DOHH2 (cell line): ENCODE measurements around the gene CASP8AP2.

ENCODE experiments used
- H3F3A ChIP-seq: fragments of 200-600 bp; sonication (generic), shearing (Covaris generic); 2 replicates; pipeline ENCODE4 v1.6.0; 2016; ENCODE audit warnings: antibody characterized with exemption, mild to moderate bottlenecking; ENCODE audit not compliant: control insufficient read depth, insufficient read depth
- H3K27ac ChIP-seq: fragments of 200-600 bp; sonication (generic); 2 replicates; pipeline ENCODE4 v1.5.1; 2014; ENCODE audit warnings: low read depth, mild to moderate bottlenecking, low read length, moderate library complexity
- H3K27me3 ChIP-seq: fragments of 200-600 bp; sonication (generic); 2 replicates; pipeline ENCODE4 v1.6.1; 2014; ENCODE audit warnings: mild to moderate bottlenecking, low read length, mixed read lengths; ENCODE audit not compliant: control insufficient read depth
- H3K36me3 ChIP-seq: fragments of 200-600 bp; sonication (generic); 2 replicates; pipeline ENCODE4 v1.6.1; 2014; ENCODE audit warnings: mild to moderate bottlenecking, low read length, moderate library complexity, mixed read lengths; ENCODE audit not compliant: control insufficient read depth
- H3K4me1 ChIP-seq: fragments of 200-600 bp; sonication (generic); 2 replicates; pipeline ENCODE4 v1.6.1; 2014; ENCODE audit warnings: mild to moderate bottlenecking, low read length, mixed read lengths; ENCODE audit not compliant: control insufficient read depth
- H3K4me2 ChIP-seq: fragments of 200-600 bp; sonication (generic); 2 replicates; pipeline ENCODE4 v1.6.0; 2014; ENCODE audit warnings: mild to moderate bottlenecking, low read length, moderate library complexity
- H3K4me3 ChIP-seq: fragments of 200-600 bp; sonication (generic); 2 replicates; pipeline ENCODE4 v1.5.1; 2014; ENCODE audit warnings: mild to moderate bottlenecking, low read length, mixed read lengths
- H3K79me2 ChIP-seq: fragments of 200-600 bp; sonication (generic); 2 replicates; pipeline ENCODE4 v1.6.1; 2014; ENCODE audit warnings: mild to moderate bottlenecking, low read length, mixed read lengths; ENCODE audit not compliant: control insufficient read depth
- H3K9me2 ChIP-seq: fragments of 200-600 bp; sonication (generic); replicated peaks from 2 replicates; pipeline ENCODE4 v1.6.1; 2014; ENCODE audit warnings: mild to moderate bottlenecking, low read length, mixed read lengths; ENCODE audit not compliant: control insufficient read depth
- H3K9me3 ChIP-seq: fragments of 200-600 bp; sonication (generic); 2 replicates; pipeline ENCODE4 v1.6.1; 2014; ENCODE audit warnings: antibody characterized with exemption, low read length, mixed read lengths; ENCODE audit not compliant: control insufficient read depth, insufficient read depth
- H4K20me1 ChIP-seq: fragments of 200-600 bp; sonication (generic); 2 replicates; pipeline ENCODE4 v1.6.0; 2014; ENCODE audit warnings: low read depth, mild to moderate bottlenecking, antibody characterized with exemption, low read length, moderate library complexity; ENCODE audit not compliant: control insufficient read depth, insufficient read depth
- EZH2phosphoT487 ChIP-seq: fragments of 200-600 bp; sonication (generic); IDR thresholded peaks from 2 replicates; pipeline ENCODE4 v1.6.1; 2017; ENCODE audit warnings: borderline replicate concordance, mild to moderate bottlenecking, antibody characterized with exemption, low read length, moderate library complexity, mixed read lengths
- TF ChIP-seq, protein P1 (sequence below): fragments of 200-600 bp; sonication (generic); IDR thresholded peaks from one replicate; pipeline ENCODE4 v1.5.1; 2014; ENCODE audit warnings: antibody characterized with exemption, mild to moderate bottlenecking, low read depth, low read length; ENCODE audit not compliant: poor library complexity, severe bottlenecking

The CASP8AP2 gene

DNA sequence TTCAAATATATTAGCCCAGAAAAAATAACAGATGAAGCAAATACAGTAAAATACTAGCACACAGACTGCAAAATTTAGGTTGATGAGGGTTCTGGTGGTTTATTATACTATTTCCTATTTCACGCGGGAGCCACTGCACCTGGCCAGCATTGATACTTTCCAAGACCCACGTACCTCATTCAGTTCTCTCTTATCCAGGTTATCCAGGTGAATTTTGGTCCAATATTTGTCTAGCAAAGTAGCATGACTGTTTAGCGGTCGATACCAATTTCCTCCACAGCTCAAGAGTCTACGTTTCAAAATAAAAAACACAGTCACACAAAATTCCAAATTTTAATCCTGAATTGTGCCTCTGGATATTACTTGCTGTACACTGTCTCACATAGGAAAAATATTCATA is 44.8 kb upstream of the CASP8AP2 start:
- Histone ChIP-seq H3F3A (no peaks in the 10 kb centered on the region), H3K4me2 (no peak overlapping the region), H3K36me3 (peaks cover 81% of the 10 kb centered on the region), H3K27ac (no peak overlapping the region), H3K9me3 (no peaks in the 10 kb centered on the region), H3K27me3 (no peaks in the 10 kb centered on the region), H3K79me2 (no peaks in the 10 kb centered on the region), H4K20me1 (no peaks in the 10 kb centered on the region), H3K9me2 (no peaks in the 10 kb centered on the region), H3K4me1 (no peaks in the 10 kb centered on the region), H3K4me3 (no peak overlapping the region)
- TF ChIP-seq, protein P1, sequence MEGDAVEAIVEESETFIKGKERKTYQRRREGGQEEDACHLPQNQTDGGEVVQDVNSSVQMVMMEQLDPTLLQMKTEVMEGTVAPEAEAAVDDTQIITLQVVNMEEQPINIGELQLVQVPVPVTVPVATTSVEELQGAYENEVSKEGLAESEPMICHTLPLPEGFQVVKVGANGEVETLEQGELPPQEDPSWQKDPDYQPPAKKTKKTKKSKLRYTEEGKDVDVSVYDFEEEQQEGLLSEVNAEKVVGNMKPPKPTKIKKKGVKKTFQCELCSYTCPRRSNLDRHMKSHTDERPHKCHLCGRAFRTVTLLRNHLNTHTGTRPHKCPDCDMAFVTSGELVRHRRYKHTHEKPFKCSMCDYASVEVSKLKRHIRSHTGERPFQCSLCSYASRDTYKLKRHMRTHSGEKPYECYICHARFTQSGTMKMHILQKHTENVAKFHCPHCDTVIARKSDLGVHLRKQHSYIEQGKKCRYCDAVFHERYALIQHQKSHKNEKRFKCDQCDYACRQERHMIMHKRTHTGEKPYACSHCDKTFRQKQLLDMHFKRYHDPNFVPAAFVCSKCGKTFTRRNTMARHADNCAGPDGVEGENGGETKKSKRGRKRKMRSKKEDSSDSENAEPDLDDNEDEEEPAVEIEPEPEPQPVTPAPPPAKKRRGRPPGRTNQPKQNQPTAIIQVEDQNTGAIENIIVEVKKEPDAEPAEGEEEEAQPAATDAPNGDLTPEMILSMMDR: no peak
- TF ChIP-seq EZH2phosphoT487: no peak

GRCh38 chr6:89786970-89787369 is 42.7 kb upstream of the CASP8AP2 start:
- H3K36me3 ChIP-seq: peaks cover 77% of the 10 kb centered on the region
- H3K79me2 ChIP-seq: no peaks in the 10 kb centered on the region
- H4K20me1 ChIP-seq: no peaks in the 10 kb centered on the region
- no peak overlapping the region for H3K4me2 ChIP-seq
- no peak overlapping the region for H3K27ac ChIP-seq
- no peaks in the 10 kb centered on the region for H3K27me3 ChIP-seq
- H3F3A ChIP-seq: no peaks in the 10 kb centered on the region
- H3K9me3 ChIP-seq: no peaks in the 10 kb centered on the region
- H3K4me1 ChIP-seq: no peaks in the 10 kb centered on the region
- TF ChIP-seq, protein P1: no peak
- no peak for TF ChIP-seq EZH2phosphoT487
- no peak overlapping the region for H3K4me3 ChIP-seq
- H3K9me2 ChIP-seq: no peaks in the 10 kb centered on the region

- Histone ChIP-seq H3K27me3 (no peaks in the 10 kb centered on the region), H3K4me2 (no peak overlapping the region), H3F3A (no peaks in the 10 kb centered on the region), H3K27ac (no peak overlapping the region), H3K4me3 (no peak overlapping the region), H3K9me3 (no peaks in the 10 kb centered on the region), H4K20me1 (no peaks in the 10 kb centered on the region), H3K36me3 (peaks cover 80% of the 10 kb centered on the region), H3K4me1 (no peaks in the 10 kb centered on the region), H3K79me2 (peaks cover 2% of the 10 kb centered on the region; the same call in 1 of the 2 replicates), H3K9me2 (no peaks in the 10 kb centered on the region)
- TF ChIP-seq, protein P1: no peak
- no peak for TF ChIP-seq EZH2phosphoT487
Observed at GRCh38 chr6:89787660-89788328, 41.9 kb upstream of the CASP8AP2 start.
